Mesenchymal stem cell (in vitro differentiated cells and primary cell): ENCODE measurements around the gene RNU6-9.

Experiments used
- DNase-seq: peaks from one replicate; pipeline ENCODE4 v3.0.0-alpha.2; 2013
- H2AFZ ChIP-seq: one replicate; pipeline ENCODE4 v1.6.1; 2013; ENCODE audit warnings: low read depth, mild to moderate bottlenecking, control low read depth, inconsistent platforms, low read length, moderate library complexity
- H2AK5ac ChIP-seq: 2 replicates; pipeline ENCODE4 v1.6.1; 2013; ENCODE audit warnings: low read length, moderate library complexity, mild to moderate bottlenecking, inconsistent platforms; ENCODE audit not compliant: severe bottlenecking
- H2BK120ac ChIP-seq: one replicate; pipeline ENCODE4 v1.6.1; 2013; ENCODE audit warnings: low read depth, mild to moderate bottlenecking, inconsistent platforms, low read length, moderate library complexity
- H2BK12ac ChIP-seq, 2 experiments: one replicate each; pipeline ENCODE4 v1.6.1; 2013; ENCODE audit warnings: inconsistent platforms in 2 of 2, low read length in 2 of 2, mild to moderate bottlenecking in 2 of 2, moderate library complexity in 2 of 2, control low read depth in 1 of 2
- H2BK15ac ChIP-seq: one replicate; pipeline ENCODE4 v1.6.1; 2013; ENCODE audit warnings: mild to moderate bottlenecking, low read depth, inconsistent platforms; ENCODE audit not compliant: poor library complexity, severe bottlenecking
- H2BK5ac ChIP-seq: 2 replicates; pipeline ENCODE4 v1.6.1; 2013; ENCODE audit warnings: low read depth, mild to moderate bottlenecking, low read length, control low read depth, inconsistent platforms; ENCODE audit not compliant: poor library complexity, severe bottlenecking
- H3K14ac ChIP-seq, 2 experiments: one replicate each; pipeline ENCODE4 v1.6.1; 2013; ENCODE audit warnings: inconsistent platforms in 2 of 2, low read length in 2 of 2, control low read depth in 1 of 2, mild to moderate bottlenecking in 1 of 2, moderate library complexity in 1 of 2
- H3K18ac ChIP-seq, 2 experiments: one replicate each; pipeline ENCODE4 v1.6.1; 2013; ENCODE audit warnings: inconsistent platforms in 2 of 2, low read length in 2 of 2, control low read depth in 1 of 2, low read depth in 1 of 2, mild to moderate bottlenecking in 1 of 2
- H3K23ac ChIP-seq, 2 experiments: one replicate each; pipeline ENCODE4 v1.6.1; 2013; ENCODE audit warnings: inconsistent platforms in 2 of 2, low read length in 2 of 2, mild to moderate bottlenecking in 2 of 2, moderate library complexity in 2 of 2, control low read depth in 1 of 2
- H3K27ac ChIP-seq: 2 replicates; pipeline ENCODE4 v1.5.1; 2013; ENCODE audit warnings: mild to moderate bottlenecking, moderate library complexity, low read length, control low read depth, inconsistent platforms; ENCODE audit not compliant: poor library complexity, severe bottlenecking
- H3K27me3 ChIP-seq, 2 experiments: 2 replicates each; pipeline versions ENCODE4 v1.6.1 to v1.7.0; 2013; ENCODE audit warnings: low read length in 2 of 2, mild to moderate bottlenecking in 2 of 2, moderate library complexity in 2 of 2, control low read depth in 1 of 2, inconsistent platforms in 1 of 2; ENCODE audit not compliant: control insufficient read depth in 1 of 2, insufficient read depth in 1 of 2
- H3K36me3 ChIP-seq, 2 experiments: 2 replicates each; pipeline versions ENCODE4 v1.6.1 to v1.7.0; 2013; ENCODE audit warnings: low read length in 2 of 2, control low read depth in 1 of 2, inconsistent platforms in 1 of 2, low read depth in 1 of 2, mild to moderate bottlenecking in 1 of 2; ENCODE audit not compliant: insufficient read depth in 2 of 2, control insufficient read depth in 1 of 2
- H3K4ac ChIP-seq, 2 experiments: one replicate each; pipeline ENCODE4 v1.6.1; 2013; ENCODE audit warnings: inconsistent platforms in 2 of 2, low read length in 2 of 2, mild to moderate bottlenecking in 2 of 2, moderate library complexity in 2 of 2, control low read depth in 1 of 2, low read depth in 1 of 2
- H3K4me1 ChIP-seq: 2 replicates; pipeline ENCODE4 v1.6.1; 2013; ENCODE audit warnings: low read depth, low read length, control low read depth; ENCODE audit not compliant: control insufficient read depth, insufficient read depth
- H3K4me2 ChIP-seq: 2 replicates; pipeline ENCODE4 v1.6.1; 2013; ENCODE audit warnings: low read length, mild to moderate bottlenecking, inconsistent platforms; ENCODE audit not compliant: poor library complexity, severe bottlenecking
- H3K4me3 ChIP-seq, 2 experiments: 2 replicates each; pipeline versions ENCODE4 v1.5.1 to v1.7.0; 2013; ENCODE audit warnings: low read length in 2 of 2, mild to moderate bottlenecking in 2 of 2, control low read depth in 1 of 2, low read depth in 1 of 2; ENCODE audit not compliant: insufficient read depth in 1 of 2
- H3K79me1 ChIP-seq: replicated peaks from 2 replicates; pipeline ENCODE4 v1.6.1; 2013; ENCODE audit warnings: mild to moderate bottlenecking, control low read depth, low read length, inconsistent platforms; ENCODE audit not compliant: poor library complexity, severe bottlenecking
- H3K9ac ChIP-seq: 2 replicates; pipeline ENCODE4 v1.7.0; 2013; ENCODE audit warnings: mild to moderate bottlenecking, low read length, moderate library complexity
- H3K9me3 ChIP-seq: 2 replicates; pipeline ENCODE4 v1.7.0; 2013; ENCODE audit warnings: mild to moderate bottlenecking, low read length; ENCODE audit not compliant: control insufficient read depth
- H4K8ac ChIP-seq: one replicate; pipeline ENCODE4 v1.6.1; 2013; ENCODE audit warnings: inconsistent platforms, mild to moderate bottlenecking, low read length, moderate library complexity
- H4K91ac ChIP-seq: one replicate; pipeline ENCODE4 v1.6.1; 2013; ENCODE audit warnings: mild to moderate bottlenecking, low read length, inconsistent platforms
- WGBS: methylation state at CpG from one replicate; pipeline ENCODE4 v1.1.7; 2013; ENCODE audit warnings: mixed read lengths; 5-methylcytosine and 5-hydroxymethylcytosine counted together

RNU6-9 gene

DNA sequence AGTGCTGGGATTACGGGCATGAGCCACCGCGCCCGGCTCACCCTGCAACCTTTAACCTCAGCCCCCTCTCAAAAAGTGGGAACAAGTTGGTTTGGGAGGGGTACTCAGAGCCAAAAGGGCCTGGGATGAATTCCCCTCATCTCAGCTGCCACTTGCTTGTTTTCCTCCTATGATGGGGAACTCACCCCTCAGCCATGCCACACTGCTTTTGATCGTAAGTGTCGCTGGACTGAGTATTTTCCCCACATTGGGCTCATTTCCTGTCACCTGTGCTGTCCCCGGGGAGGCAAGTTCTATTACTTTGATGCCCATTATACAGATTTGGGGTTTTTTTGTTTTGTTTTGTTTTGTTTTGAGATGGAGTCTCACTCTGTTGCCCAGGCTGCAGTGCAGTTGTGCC, 13.2 kb downstream of the RNU6-9 start:
- no peak overlapping the region for H2AFZ ChIP-seq
- H3K27me3 ChIP-seq, result no peaks in the 10 kb centered on the region
- H2AK5ac ChIP-seq, result no peak overlapping the region
- WGBS, result 94% methylated on average over 3 of the region's 7 CpGs
- H3K9me3 ChIP-seq, result no peaks in the 10 kb centered on the region
- no peak overlapping the region for H4K8ac ChIP-seq
- no peak overlapping the region for H2BK12ac ChIP-seq
- no peak for DNase-seq
- peaks cover 0 to 34% of the 10 kb centered on the region in 2 experiments for H3K36me3 ChIP-seq
- H2BK5ac ChIP-seq, result no peak overlapping the region
- no peak overlapping the region for H3K14ac ChIP-seq
- H3K79me1 ChIP-seq, result peaks cover 14% of the 10 kb centered on the region
- no peak overlapping the region for H3K27ac ChIP-seq
- H2BK15ac ChIP-seq, result no peak overlapping the region
- no peak overlapping the region for H3K4ac ChIP-seq
- no peak overlapping the region for H3K9ac ChIP-seq
- H4K91ac ChIP-seq, result no peak overlapping the region
- H3K4me1 ChIP-seq, result peaks cover 34% of the 10 kb centered on the region
- H2BK120ac ChIP-seq, result no peak overlapping the region
- no peak overlapping the region for H3K4me2 ChIP-seq
- no peak overlapping the region for H3K23ac ChIP-seq
- H3K4me3 ChIP-seq, result no peak overlapping the region
- no peak overlapping the region for H3K18ac ChIP-seq

DNA sequence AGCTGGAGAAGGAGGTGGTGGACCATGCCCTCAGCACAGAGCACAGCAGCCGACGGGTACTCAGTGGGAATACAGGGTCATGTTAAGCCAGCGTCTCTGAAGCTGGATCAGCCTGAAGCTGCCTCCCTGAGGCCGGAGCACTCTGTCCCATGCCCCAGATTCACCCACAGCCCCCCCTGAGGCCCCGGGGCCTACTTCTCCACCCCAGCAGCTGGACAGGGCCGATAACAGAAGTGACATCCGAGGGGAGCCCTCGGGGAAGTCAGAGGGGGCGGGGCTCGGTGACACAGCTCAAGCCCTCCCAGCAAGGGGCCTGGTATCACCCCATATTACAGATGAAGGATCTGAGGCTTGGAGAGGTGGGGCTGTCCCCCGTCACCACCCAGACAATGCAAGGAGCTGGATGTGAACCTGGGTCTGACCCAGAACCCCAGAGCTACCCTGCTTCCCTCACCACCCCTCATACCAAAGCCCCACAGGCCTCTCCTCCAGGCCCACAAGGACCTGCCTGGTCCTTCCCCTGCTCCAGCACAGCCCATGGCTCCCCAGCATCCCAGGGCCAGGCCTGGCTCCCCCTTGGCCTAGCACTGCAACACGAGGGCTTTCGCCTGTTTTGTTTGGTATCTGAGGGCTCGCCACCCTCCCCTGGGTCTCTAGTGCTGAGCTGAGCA, 14.0 kb downstream of the RNU6-9 start:
- 84% methylated on average over 14 of the region's 14 CpGs for WGBS
- peak overlapping the region in 1 of 2 experiments; percentile 83 for H3K4ac ChIP-seq
- H3K9me3 ChIP-seq, result no peaks in the 10 kb centered on the region
- H2BK12ac ChIP-seq, result no peak overlapping the region
- no peak overlapping the region for H2AFZ ChIP-seq
- no peak overlapping the region for H3K4me2 ChIP-seq
- H3K27ac ChIP-seq, result no peak overlapping the region
- no peak overlapping the region for H2BK5ac ChIP-seq
- no peak overlapping the region for H3K14ac ChIP-seq
- no peak overlapping the region for H3K4me3 ChIP-seq
- peaks cover 8% of the 10 kb centered on the region for H3K79me1 ChIP-seq
- no peak overlapping the region for H2AK5ac ChIP-seq
- no peak for DNase-seq
- H3K18ac ChIP-seq, result no peak overlapping the region
- H3K36me3 ChIP-seq, result peaks cover 0 to 30% of the 10 kb centered on the region in 2 experiments
- no peak overlapping the region for H4K8ac ChIP-seq
- no peak overlapping the region for H3K9ac ChIP-seq
- no peak overlapping the region for H2BK15ac ChIP-seq
- peak overlapping the region in 1 of 2 experiments; percentile 70 for H3K23ac ChIP-seq
- H3K27me3 ChIP-seq, result no peaks in the 10 kb centered on the region
- H2BK120ac ChIP-seq, result no peak overlapping the region
- peaks cover 35% of the 10 kb centered on the region for H3K4me1 ChIP-seq
- H4K91ac ChIP-seq, result no peak overlapping the region

DNA sequence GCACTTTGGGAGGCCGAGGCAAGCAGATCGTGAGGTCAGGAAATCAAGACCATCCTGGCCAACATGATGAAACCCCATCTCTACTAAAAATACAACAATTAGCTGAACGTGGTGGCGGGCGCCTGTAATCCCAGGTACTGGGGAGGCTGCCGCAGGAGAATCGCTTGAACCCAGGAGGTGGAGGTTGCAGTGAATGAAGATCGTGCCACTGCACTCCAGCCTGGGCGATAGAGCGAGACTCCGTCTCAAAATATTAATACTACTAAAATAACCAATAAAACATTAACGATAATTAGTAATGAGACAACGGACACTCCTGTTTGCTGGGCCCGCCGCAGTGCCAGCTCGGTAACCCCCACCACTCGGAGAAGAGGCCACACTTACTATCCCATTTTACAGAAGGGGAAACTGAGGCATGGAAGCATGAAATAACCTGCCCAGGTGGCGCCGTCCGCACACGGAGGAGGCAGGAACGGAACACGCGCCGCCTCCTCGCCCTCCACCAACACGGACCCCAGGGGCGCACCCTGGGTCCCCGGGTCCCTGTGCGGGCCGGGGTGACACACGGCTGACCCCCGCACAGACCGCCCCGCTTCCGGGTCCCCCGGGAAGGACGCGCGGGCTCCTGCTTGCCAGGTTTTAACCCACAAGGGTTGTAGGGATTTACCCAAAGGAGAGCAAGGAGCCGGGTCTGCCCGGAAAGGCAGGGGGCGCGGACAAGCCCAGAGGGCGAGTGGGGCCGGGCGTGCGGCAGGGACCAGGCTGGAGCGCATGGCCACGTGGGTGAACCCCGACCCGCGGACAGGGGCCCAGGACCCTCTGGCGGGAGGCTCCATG, 18.1 kb downstream of the RNU6-9 start:
- peak overlapping the region; percentile 42 to 56 for H3K4me3 ChIP-seq
- H4K8ac ChIP-seq, result no peak overlapping the region
- 94% methylated on average over 46 of the region's 54 CpGs for WGBS
- no peaks in the 10 kb centered on the region for H3K27me3 ChIP-seq
- H3K27ac ChIP-seq, result no peak overlapping the region
- H3K4me1 ChIP-seq, result peaks cover 23% of the 10 kb centered on the region
- H3K9me3 ChIP-seq, result no peaks in the 10 kb centered on the region
- no peak overlapping the region for H3K4ac ChIP-seq
- peaks cover 0 to 22% of the 10 kb centered on the region in 2 experiments for H3K36me3 ChIP-seq
- peak overlapping the region in 1 of 2 experiments; percentile 6 for H2BK12ac ChIP-seq
- no peak overlapping the region for H3K23ac ChIP-seq
- H2BK120ac ChIP-seq, result no peak overlapping the region
- no peak overlapping the region for H3K14ac ChIP-seq
- H2AFZ ChIP-seq, result no peak overlapping the region
- H3K9ac ChIP-seq, result no peak overlapping the region
- H3K18ac ChIP-seq, result no peak overlapping the region
- no peak for DNase-seq
- no peak overlapping the region for H2BK15ac ChIP-seq
- peaks cover 8% of the 10 kb centered on the region for H3K79me1 ChIP-seq
- H3K4me2 ChIP-seq, result peak overlapping the region; percentile 61
- no peak overlapping the region for H4K91ac ChIP-seq
- H2AK5ac ChIP-seq, result no peak overlapping the region
- no peak overlapping the region for H2BK5ac ChIP-seq
